Measurements from ENCODE around the gene MAML2.

Gene MAML2

DNA sequence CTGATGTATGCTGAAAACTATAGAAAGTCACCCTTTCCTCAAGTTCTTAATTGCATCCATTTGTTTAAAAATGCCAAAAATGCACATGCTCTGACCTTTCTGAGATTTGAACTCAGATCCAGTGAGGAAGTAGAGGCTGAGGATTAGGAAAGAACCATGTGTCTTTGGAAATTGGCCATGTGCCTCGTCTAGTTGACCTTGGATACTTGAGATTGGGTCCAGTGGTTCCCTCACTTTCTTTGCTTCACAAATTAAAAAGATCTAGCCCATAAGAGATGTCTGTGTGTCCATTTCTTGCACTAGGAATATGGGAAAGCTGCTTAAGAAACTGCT lies 128.3 kb downstream of the MAML2 start:
- ChIA-PET CTCF (no interaction called here), POLR2A (ENCODE audit: low non-redundant PET) (no interaction called here)
- TF ChIP-seq, protein P1, sequence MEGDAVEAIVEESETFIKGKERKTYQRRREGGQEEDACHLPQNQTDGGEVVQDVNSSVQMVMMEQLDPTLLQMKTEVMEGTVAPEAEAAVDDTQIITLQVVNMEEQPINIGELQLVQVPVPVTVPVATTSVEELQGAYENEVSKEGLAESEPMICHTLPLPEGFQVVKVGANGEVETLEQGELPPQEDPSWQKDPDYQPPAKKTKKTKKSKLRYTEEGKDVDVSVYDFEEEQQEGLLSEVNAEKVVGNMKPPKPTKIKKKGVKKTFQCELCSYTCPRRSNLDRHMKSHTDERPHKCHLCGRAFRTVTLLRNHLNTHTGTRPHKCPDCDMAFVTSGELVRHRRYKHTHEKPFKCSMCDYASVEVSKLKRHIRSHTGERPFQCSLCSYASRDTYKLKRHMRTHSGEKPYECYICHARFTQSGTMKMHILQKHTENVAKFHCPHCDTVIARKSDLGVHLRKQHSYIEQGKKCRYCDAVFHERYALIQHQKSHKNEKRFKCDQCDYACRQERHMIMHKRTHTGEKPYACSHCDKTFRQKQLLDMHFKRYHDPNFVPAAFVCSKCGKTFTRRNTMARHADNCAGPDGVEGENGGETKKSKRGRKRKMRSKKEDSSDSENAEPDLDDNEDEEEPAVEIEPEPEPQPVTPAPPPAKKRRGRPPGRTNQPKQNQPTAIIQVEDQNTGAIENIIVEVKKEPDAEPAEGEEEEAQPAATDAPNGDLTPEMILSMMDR (conservative IDR thresholded peaks at IDR 0.05; ENCODE audit: low read depth), result no peak
- no peak for DNase-seq (ENCODE audit: low spot score)
- H3K27ac ChIP-seq, result no peak overlapping the region

DNA sequence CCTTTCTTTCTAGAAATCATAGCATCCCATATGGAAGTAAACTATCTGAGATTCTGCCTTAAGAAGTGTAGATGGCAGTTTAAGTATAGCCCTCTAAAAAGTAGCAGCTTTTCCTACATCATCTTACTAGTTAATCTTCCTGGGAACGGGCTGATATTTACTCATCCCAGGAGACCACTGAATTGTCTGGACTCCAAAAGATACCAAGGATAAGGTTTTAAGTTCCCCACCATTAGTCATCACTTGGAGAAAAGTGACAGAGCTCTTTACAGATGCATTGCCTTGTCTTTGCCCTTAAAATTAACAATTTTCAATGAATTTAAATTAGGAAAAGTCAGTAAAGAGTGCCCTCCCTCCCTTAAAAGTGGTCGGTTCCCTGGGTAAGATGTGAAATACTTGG lies 129.5 kb downstream of the MAML2 start:
- no peak overlapping the region for H3K27ac ChIP-seq

DNA sequence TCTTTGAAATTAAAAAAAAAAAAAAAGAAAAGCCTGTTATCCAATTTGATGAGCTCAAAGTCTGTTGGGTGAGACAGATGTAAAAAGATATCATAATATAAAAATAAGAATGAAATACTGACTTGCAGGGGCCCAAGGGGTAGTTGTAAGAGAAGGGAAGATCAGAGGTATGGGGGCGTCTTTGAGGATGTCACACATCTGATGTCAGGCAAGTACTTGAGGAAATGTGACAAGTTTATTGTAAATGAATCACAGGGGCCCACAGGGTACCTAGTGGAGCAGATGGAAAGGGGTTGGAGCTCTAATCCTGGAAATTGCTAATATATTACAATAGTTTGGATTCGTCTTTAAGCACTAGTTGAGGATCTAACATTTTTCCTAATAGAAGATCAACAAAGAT lies 131.6 kb downstream of the MAML2 start:
- POLR2A ChIA-PET (ENCODE audit: low non-redundant PET), result no interaction called here

More for the DNA sequence above, 129.5 kb downstream of the MAML2 start:
- POLR2A ChIA-PET (ENCODE audit: low non-redundant PET), result no interaction called here
- CTCF ChIA-PET, result interaction anchor here (0.6 to 0.7 kb wide), 2 partner anchors 127 to 210 kb away, joined by 3 to 4 read pairs; no protein-coding TSS in a partner anchor
- TF ChIP-seq, protein P1 (conservative IDR thresholded peaks at IDR 0.05; ENCODE audit: low read depth), result no peak
- DNase-seq (ENCODE audit: low spot score), result no peak

DNA sequence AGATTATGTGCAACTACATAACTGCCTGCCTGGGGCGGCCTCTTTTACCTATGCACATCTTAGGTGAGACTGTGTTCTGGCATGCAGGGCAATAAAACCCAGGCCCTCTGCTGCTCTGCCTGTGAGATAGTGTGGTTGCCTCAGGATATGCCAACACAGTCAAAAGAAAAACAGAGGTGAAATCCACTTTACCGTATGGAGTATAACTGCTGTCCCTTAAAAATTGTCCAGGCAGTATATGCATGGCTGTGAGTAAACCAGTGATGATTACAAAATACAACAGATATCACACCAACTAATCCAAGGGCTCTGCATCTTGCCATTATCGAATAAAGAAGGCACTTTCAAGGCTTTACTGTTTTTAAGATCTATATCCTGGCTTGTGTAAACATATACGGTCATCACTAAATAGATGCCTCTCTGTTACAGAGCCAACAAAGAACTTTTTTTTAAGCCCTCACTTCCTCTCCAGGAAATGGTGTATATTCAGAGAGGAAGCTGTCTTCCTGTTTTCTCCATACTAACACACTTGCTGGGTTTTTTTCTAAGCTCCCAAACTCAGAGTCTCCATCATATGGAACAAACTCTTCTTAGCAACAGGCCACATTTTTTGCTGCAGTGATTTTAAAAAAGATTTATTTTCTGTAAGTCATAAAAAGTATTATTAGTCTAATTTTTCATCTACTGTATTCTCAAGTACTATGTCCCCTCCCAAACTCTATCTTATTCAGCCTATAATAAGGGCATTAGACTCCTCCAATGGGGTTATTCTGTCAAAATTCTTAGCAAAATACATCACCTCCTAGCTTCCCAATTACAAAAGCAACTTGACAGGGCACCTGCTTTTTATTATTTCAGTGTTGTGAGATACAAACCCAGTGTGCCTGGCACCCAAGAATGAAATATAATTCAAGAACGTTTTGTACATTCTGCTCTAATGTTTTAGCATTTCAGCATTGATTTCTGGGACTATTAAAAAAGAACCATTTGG lies 135.2 kb downstream of the MAML2 start:
- no peak overlapping the region for H3K27ac ChIP-seq
- TF ChIP-seq, protein P1 (conservative IDR thresholded peaks at IDR 0.05; ENCODE audit: low read depth), result no peak
- CTCF ChIA-PET, result interaction anchor here (0.9 kb wide), 1 partner anchor 13 kb away, joined by 3 read pairs; no protein-coding TSS in a partner anchor
- POLR2A ChIA-PET (ENCODE audit: low non-redundant PET), result no interaction called here
- peak; percentile 60 for DNase-seq (ENCODE audit: low spot score)

More for the DNA sequence above, 131.6 kb downstream of the MAML2 start:
- no peak overlapping the region for H3K27ac ChIP-seq
- DNase-seq (ENCODE audit: low spot score), result no peak
- CTCF ChIA-PET, result interaction anchor here (0.6 kb wide), 1 partner anchor 91 kb away, joined by 7 read pairs; no protein-coding TSS in a partner anchor
- TF ChIP-seq, protein P1 (conservative IDR thresholded peaks at IDR 0.05; ENCODE audit: low read depth), result no peak

DNA sequence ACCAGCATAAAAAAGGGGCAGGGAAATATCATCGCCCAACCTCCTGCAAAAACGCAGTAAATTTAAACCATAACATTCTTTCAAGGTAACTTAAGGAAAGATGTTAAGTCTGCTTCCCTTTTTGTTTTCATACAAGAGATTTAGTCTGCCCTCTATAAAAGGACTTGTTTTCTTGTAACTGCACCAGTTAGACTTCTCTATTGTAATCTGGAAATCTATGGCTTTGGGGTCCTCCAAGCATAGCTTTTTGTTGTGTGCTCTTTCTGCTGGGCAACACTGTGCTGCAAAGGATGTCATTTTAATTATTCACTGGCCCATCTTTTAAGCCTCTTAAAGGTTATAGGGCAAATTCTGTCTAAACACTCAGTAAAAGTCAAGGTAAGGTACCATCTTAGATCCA lies 136.0 kb downstream of the MAML2 start:
- no peak for DNase-seq (ENCODE audit: low spot score)
- H3K27ac ChIP-seq, result no peak overlapping the region
- CTCF ChIA-PET, result no interaction called here
- POLR2A ChIA-PET (ENCODE audit: low non-redundant PET), result no interaction called here
- TF ChIP-seq, protein P1 (conservative IDR thresholded peaks at IDR 0.05; ENCODE audit: low read depth), result no peak

DNA sequence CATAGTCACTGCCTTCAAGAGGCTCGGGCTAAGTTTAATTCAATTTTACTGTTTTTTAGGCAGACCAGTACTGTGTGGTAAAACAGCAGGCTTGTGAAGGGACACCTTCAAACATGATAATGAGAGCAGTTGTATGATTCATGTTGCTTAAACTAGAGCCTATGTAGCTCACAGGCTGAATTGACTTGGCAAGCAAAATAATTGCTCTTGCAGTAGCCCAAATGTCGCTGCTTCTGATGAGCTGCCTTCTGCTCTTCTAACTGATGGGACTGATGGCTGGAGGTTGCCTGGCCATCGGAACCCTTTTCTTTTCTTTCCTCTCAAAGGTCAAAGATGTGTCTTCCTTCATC lies 137.6 kb downstream of the MAML2 start:
- POLR2A ChIA-PET (ENCODE audit: low non-redundant PET), result no interaction called here

More for the DNA sequence above, 137.6 kb downstream of the MAML2 start:
- no peak overlapping the region for H3K27ac ChIP-seq
- DNase-seq (ENCODE audit: low spot score), result no peak
- CTCF ChIA-PET, result no interaction called here
- TF ChIP-seq, protein P1 (conservative IDR thresholded peaks at IDR 0.05; ENCODE audit: low read depth), result no peak
